K562 (cell line): ENCODE results near the gene WDR5B.
A peak's percentile ranks its signal among the peaks of the same experiment; 100 is the strongest.

Source experiments
- CTCF ChIP-seq, 3 experiments: IDR thresholded peaks in 2 of 3; conservative IDR thresholded peaks in 1 of 3; 2 replicates each; pipeline ENCODE4 v1.5.1; 2011 to 2012; ENCODE audit warnings: low read length in 3 of 3, mild to moderate bottlenecking in 3 of 3, control low read depth in 2 of 3, improper control_type of control experiment in 1 of 3, inconsistent platforms in 1 of 3, low read depth in 1 of 3, mixed read lengths in 1 of 3, moderate library complexity in 1 of 3; ENCODE audit not compliant: insufficient read depth in 2 of 3
- ELF4 ChIP-seq: fragments of 450-650 bp; formaldehyde crosslinking; IDR thresholded peaks from 2 replicates; pipeline ENCODE4 v1.4.0; 2022; ENCODE audit warnings: missing genetic modification characterization
- MCM7 ChIP-seq, 2 experiments: fragments of 450-650 bp; IDR thresholded peaks; 2 replicates each; pipeline ENCODE4 v1.6.1; 2016 to 2018
- MXI1 ChIP-seq: IDR thresholded peaks from 2 replicates; pipeline ENCODE4 v1.6.1; 2011; ENCODE audit warnings: low read depth, mild to moderate bottlenecking, improper control_type of control experiment, low read length
- POLR2AphosphoS5 ChIP-seq: IDR thresholded peaks from 2 replicates; pipeline ENCODE4 v1.6.1; 2011; ENCODE audit warnings: mild to moderate bottlenecking, low read depth, low read length, moderate library complexity; ENCODE audit not compliant: control insufficient read depth, insufficient read depth
- PYGO2 ChIP-seq: fragments of 450-650 bp; IDR thresholded peaks from 2 replicates; pipeline ENCODE4 v1.6.1; 2016; ENCODE audit warnings: mild to moderate bottlenecking, missing genetic modification characterization, moderate library complexity, missing compliant biosample characterization
- RBM17 ChIP-seq: fragments of 200-400 bp; formaldehyde crosslinking; IDR thresholded peaks from 2 replicates; pipeline ENCODE4 v1.6.1; 2017; ENCODE audit warnings: low read depth, mild to moderate bottlenecking, low read length, borderline replicate concordance
- STAG1 ChIP-seq: sonication (generic); formaldehyde crosslinking; IDR thresholded peaks from 2 replicates; pipeline ENCODE4 v1.5.0; 2020; ENCODE audit warnings: missing genetic modification reagents, borderline replicate concordance

- TF ChIP-seq MXI1 (no peak), ELF4 (CRISPR knock-in tag) (no peak), STAG1 (no peak), CTCF (IDR thresholded peaks at IDR 0.05 in 2 of 3, conservative IDR thresholded peaks at IDR 0.05 in 1 of 3; ENCODE audit: insufficient read depth in 2 of 3, low read depth in 1 of 3, low read length in 3 of 3) (no peak), POLR2AphosphoS5 (peak; percentile 92), MCM7 (IDR thresholded peaks at IDR 0.05) (no peak), RBM17 (no peak), PYGO2 (no peak)
Observed at GRCh38 chr3:122415762-122416654, at the start of gene WDR5B.
